Stimulated activated CD4-positive, alpha-beta T cell treated with anti-CD3 and anti-CD28 coated beads, Interleukin-1b, Interleukin-23, amount 100 ng/mL, for 24 hours (primary cell): ENCODE results near the gene ACER3.

Experiments used
- DNase-seq, 4 experiments: peaks; one replicate each; pipeline ENCODE4 v3.0.0-alpha.2; 2020; ENCODE audit warnings: low read depth in 4 of 4, low spot score in 1 of 4

The ACER3 gene

DNA sequence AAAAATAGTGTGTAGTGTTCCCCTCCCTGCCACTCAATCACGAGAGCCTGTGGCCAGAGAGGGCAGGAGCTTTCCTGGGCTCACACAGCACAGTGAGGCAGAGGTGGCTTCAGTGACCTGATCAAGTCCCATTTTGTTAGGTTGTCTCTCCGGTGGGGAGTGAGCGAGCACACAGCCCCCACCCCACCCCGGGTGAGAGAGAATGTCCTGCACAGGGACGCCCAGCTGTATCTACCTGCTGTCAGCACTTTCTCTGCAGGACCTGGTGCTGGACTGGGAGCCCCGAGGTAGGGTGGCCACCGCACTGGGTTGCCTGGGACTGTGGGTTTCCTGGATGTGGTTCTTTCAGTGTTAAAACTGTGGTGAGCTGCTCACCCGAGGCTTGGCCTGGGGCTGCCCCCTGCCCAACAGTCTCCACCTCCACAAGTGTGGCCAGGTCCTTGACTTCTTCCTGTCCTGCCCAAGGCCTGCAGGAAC is 212.2 kb downstream of the ACER3 start:
- no peak for DNase-seq

GRCh38 chr11:77073328-77074001 is 212.7 kb downstream of the ACER3 start:
- no peak for DNase-seq

DNA sequence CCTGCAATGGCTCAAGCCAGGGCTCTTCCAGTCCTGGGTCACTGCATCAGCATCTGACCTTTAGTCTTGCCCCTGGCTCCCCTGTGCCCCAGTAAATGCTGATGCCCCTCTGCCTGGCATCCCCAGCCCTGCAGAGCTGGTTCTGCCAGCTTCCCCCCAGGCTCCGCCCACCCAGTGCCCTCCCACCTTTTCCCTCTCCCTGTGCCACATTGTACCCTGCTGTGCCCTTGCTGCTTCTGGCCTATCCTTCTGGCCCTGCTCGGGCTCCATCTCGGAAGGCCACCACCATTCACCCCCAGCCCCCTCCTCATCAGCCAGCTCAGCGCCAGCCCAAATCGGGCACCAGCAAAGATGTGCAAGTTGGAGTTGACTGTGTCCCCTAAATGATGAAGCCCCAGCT is 213.5 kb downstream of the ACER3 start:
- DNase-seq: no peak

GRCh38 chr11:77074626-77075221 is 214.0 kb downstream of the ACER3 start:
- no peak for DNase-seq

- DNase-seq: no peak
Observed at GRCh38 chr11:77075425-77075905, 214.7 kb downstream of the ACER3 start.
